OCI-LY1 (cell line): ENCODE results near the gene ACOT11.
"Not testable (repeated sequence)": the region's sequence is repeated elsewhere in the genome, so short reads cannot be mapped to it uniquely, and the experiment has no call there.

Experiments
- H2AFZ ChIP-seq: fragments of 200-600 bp; sonication (generic), shearing (Covaris generic); 2 replicates; pipeline ENCODE4 v1.6.0; 2014; ENCODE audit warnings: antibody characterized with exemption, mild to moderate bottlenecking, low read length
- H3F3A ChIP-seq: fragments of 200-600 bp; sonication (generic), shearing (Covaris generic); 2 replicates; pipeline ENCODE4 v1.6.0; 2014; ENCODE audit warnings: mild to moderate bottlenecking, antibody characterized with exemption, low read length, moderate library complexity; ENCODE audit not compliant: insufficient read depth
- H3K27ac ChIP-seq: fragments of 200-600 bp; sonication (generic); 2 replicates; pipeline ENCODE4 v1.5.1; 2014; ENCODE audit warnings: low read length, mixed run types, mild to moderate bottlenecking, low read depth; ENCODE audit not compliant: poor library complexity, severe bottlenecking
- H3K27me3 ChIP-seq: fragments of 200-600 bp; sonication (generic); 2 replicates; pipeline ENCODE4 v1.6.0; 2014; ENCODE audit warnings: antibody characterized with exemption, mild to moderate bottlenecking, low read length, moderate library complexity; ENCODE audit not compliant: insufficient read depth
- H3K36me3 ChIP-seq: fragments of 200-600 bp; sonication (generic); 2 replicates; pipeline ENCODE4 v1.6.1; 2014; ENCODE audit warnings: mild to moderate bottlenecking, antibody characterized with exemption, low read length, moderate library complexity, mixed read lengths; ENCODE audit not compliant: insufficient read depth
- H3K4me1 ChIP-seq: fragments of 200-600 bp; sonication (generic); 2 replicates; pipeline ENCODE4 v1.5.1; 2014; ENCODE audit warnings: mild to moderate bottlenecking, low read length, moderate library complexity; ENCODE audit not compliant: insufficient read depth, severe bottlenecking
- H3K4me2 ChIP-seq: fragments of 200-600 bp; sonication (generic), shearing (Covaris generic); 2 replicates; pipeline ENCODE4 v1.6.1; 2014; ENCODE audit warnings: low read length
- H3K4me3 ChIP-seq: fragments of 200-600 bp; sonication (generic); 2 replicates; pipeline ENCODE4 v1.5.1; 2014; ENCODE audit warnings: low read length, low read depth, mild to moderate bottlenecking, mixed read lengths; ENCODE audit not compliant: poor library complexity, severe bottlenecking
- H3K79me2 ChIP-seq: fragments of 200-600 bp; shearing (Covaris generic); 2 replicates; pipeline ENCODE4 v1.6.1; 2016; ENCODE audit warnings: mixed run types, low read length, mixed read lengths; ENCODE audit not compliant: insufficient read depth
- H3K9ac ChIP-seq: fragments of 200-600 bp; sonication (generic), shearing (Covaris generic); 2 replicates; pipeline ENCODE4 v1.6.1; 2014; ENCODE audit warnings: mild to moderate bottlenecking, low read length, mixed read lengths
- H3K9me2 ChIP-seq: fragments of 200-600 bp; sonication (generic), shearing (Covaris generic); 2 replicates; pipeline ENCODE4 v1.6.1; 2014; ENCODE audit warnings: low read depth, mild to moderate bottlenecking, low read length, mixed read lengths
- H3K9me3 ChIP-seq: fragments of 200-600 bp; shearing (Covaris generic); 2 replicates; pipeline ENCODE4 v1.6.1; 2014; ENCODE audit warnings: low read length, mixed read lengths
- H4K20me1 ChIP-seq: fragments of 200-600 bp; sonication (generic), shearing (Covaris generic); 2 replicates; pipeline ENCODE4 v1.6.0; 2016; ENCODE audit warnings: mild to moderate bottlenecking, low read length; ENCODE audit not compliant: insufficient read depth
- EZH2 ChIP-seq: fragments of 200-600 bp; sonication (generic), shearing (Covaris generic); IDR thresholded peaks from 2 replicates; pipeline ENCODE4 v1.8.0; 2017; ENCODE audit warnings: borderline replicate concordance, mixed run types, mild to moderate bottlenecking, antibody characterized with exemption, low read length, moderate library complexity, mixed read lengths
- TF ChIP-seq, protein P1 (sequence below): fragments of 200-600 bp; sonication (generic), shearing (Covaris generic); IDR thresholded peaks from 2 replicates; pipeline ENCODE4 v1.5.1; 2017; ENCODE audit warnings: mild to moderate bottlenecking, antibody characterized with exemption, low read length, moderate library complexity, mixed read lengths

Gene ACOT11

DNA sequence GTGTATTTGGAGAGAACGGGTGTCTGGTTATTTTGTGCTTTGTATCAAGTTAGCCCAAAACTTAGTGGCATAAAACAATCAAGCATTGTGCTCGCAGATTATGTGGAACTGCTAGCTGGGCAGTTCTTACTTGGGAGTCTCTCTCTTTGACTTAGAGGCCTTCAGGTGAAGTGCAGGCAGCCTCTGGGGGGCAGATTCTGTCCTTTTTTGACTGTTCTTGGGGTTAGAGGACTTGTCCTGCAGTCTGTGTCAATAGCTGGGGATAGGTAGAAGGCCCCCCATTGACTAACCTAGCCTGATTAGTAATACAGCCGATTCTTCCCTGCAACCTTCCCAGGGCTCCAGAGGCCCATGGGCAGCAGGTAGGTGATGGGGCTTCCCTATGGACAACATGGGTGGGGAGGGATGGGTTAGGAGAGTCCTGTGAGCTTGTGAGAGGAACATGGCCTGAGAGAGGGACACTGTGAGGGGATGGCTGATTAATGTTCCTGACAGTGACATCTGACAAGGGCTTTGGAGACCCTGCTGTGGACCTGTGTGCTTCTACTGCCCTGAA is 37.2 kb upstream of the ACOT11 start:
- Histone ChIP-seq H3K4me2 (no peak overlapping the region), H3F3A (no peaks in the 10 kb centered on the region), H3K9me3 (no peaks in the 10 kb centered on the region), H3K4me3 (no peak overlapping the region), H3K4me1 (no peaks in the 10 kb centered on the region), H3K9ac (no peak overlapping the region), H3K27me3 (peaks cover 5% of the 10 kb centered on the region), H2AFZ (no peak overlapping the region), H3K79me2 (no peaks in the 10 kb centered on the region), H3K9me2 (no peaks in the 10 kb centered on the region), H3K36me3 (no peaks in the 10 kb centered on the region), H3K27ac (no peak overlapping the region), H4K20me1 (no peaks in the 10 kb centered on the region)
- TF ChIP-seq, protein P1, sequence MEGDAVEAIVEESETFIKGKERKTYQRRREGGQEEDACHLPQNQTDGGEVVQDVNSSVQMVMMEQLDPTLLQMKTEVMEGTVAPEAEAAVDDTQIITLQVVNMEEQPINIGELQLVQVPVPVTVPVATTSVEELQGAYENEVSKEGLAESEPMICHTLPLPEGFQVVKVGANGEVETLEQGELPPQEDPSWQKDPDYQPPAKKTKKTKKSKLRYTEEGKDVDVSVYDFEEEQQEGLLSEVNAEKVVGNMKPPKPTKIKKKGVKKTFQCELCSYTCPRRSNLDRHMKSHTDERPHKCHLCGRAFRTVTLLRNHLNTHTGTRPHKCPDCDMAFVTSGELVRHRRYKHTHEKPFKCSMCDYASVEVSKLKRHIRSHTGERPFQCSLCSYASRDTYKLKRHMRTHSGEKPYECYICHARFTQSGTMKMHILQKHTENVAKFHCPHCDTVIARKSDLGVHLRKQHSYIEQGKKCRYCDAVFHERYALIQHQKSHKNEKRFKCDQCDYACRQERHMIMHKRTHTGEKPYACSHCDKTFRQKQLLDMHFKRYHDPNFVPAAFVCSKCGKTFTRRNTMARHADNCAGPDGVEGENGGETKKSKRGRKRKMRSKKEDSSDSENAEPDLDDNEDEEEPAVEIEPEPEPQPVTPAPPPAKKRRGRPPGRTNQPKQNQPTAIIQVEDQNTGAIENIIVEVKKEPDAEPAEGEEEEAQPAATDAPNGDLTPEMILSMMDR = no peak
- TF ChIP-seq EZH2 = no peak

DNA sequence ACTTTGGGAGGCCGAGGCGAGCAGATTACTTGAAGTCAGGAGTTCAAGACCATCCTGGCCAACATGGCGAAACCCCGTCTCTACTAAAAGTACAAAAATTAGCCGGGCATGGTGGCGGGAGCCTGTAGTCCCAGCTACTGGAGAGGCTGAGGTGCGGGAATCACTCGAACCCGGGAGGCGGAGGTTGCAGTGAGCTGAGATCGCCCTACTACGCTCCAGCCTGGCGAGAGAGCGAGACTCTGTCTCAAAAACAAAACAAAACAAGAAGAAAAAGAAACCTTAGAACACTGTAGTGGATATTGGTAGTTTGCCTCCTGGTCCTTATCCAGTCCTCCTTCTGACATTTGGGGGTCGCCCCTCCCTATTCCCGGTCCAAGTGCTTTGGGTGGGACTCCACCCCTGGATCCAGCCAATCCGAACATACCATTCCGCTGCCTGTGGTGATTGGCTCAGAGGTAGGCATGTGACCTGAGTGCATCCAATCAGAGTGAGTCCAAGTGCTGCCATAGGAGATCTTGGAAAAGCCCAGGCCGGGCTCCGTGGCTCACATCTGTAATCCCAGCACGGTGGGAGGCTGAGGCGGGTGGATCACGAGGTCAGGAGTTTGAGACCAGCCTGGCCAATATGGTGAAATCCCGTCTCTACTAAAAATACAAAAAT is 34.0 kb upstream of the ACOT11 start:
- H3K27ac ChIP-seq, H3K4me3 ChIP-seq, H3K4me1 ChIP-seq, H4K20me1 ChIP-seq, H3K9ac ChIP-seq, H3K36me3 ChIP-seq, H3F3A ChIP-seq, H3K4me2 ChIP-seq, H3K9me3 ChIP-seq, H3K27me3 ChIP-seq, H3K79me2 ChIP-seq, H2AFZ ChIP-seq, H3K9me2 ChIP-seq: not testable (repeated sequence)

DNA sequence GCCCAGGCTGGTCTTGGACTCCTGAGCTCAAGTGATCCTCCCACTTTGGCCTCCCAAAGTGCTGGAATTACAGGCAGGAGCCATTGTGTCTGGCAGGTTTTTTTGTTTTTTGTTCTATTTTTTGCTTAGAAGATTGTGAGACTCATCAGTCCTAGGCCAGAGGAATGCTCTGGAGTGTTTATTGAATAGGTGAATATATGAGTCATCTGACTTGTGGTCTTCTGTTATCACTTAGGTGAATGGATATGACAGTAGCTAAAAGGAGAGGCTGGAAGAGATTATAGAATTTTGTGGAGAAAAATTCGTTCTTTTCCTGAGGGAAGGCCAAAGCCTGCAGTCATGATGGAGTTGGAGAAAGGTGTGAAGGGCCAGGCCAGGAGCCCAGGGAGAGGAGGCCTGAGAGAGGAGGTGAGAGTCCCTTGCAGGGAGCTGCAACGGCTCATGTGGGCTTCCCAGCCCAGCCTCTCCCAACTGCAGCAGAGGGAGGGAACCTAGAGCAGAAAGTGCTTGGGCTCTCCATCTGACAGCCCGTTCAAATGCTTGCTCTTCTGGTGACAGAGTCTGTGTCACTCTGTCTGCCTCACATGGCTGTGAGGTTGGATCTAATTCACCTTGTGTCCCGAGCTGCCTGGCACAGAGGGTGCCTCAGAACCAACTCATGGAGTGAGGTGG is 31.6 kb upstream of the ACOT11 start:
- Histone ChIP-seq H2AFZ (no peak overlapping the region), H3K9me3 (no peaks in the 10 kb centered on the region), H3K27ac (no peak overlapping the region), H3K4me1 (no peaks in the 10 kb centered on the region), H4K20me1 (no peaks in the 10 kb centered on the region), H3F3A (no peaks in the 10 kb centered on the region), H3K9ac (no peak overlapping the region), H3K4me2 (no peak overlapping the region), H3K79me2 (no peaks in the 10 kb centered on the region), H3K9me2 (no peaks in the 10 kb centered on the region), H3K4me3 (no peak overlapping the region), H3K36me3 (no peaks in the 10 kb centered on the region), H3K27me3 (peaks cover 1% of the 10 kb centered on the region)
- no peak for TF ChIP-seq EZH2
- TF ChIP-seq, protein P1 = no peak
